ENCODE data around the gene SNAPC2. TPM values are rescaled to one million over a fixed set of nuclear protein-coding genes. Genes with fewer than 3 reads are reported as not detected.

Gene SNAPC2
- total RNA-seq, 6 experiments from 2014 or later, result 22.3 to 27.1 (median 25.2) TPM

GRCh38 chr19:7932930-7933300, 12.8 kb downstream of the SNAPC2 start:
- Mint-ChIP-seq H3K36me3 (ENCODE audit: low read depth) (peaks cover 4% of the 10 kb centered on the region), H3K27ac (no peak overlapping the region), H3K4me3 (no peak overlapping the region), H3K4me1 (ENCODE audit: low read depth) (peaks cover 18% of the 10 kb centered on the region), H3K27me3 (ENCODE audit: insufficient read depth) (no peaks in the 10 kb centered on the region; the same call in 1 of the 2 replicates), H3K9me3 (no peaks in the 10 kb centered on the region)
- no peak for DNase-seq
- TF ChIP-seq, protein P1, sequence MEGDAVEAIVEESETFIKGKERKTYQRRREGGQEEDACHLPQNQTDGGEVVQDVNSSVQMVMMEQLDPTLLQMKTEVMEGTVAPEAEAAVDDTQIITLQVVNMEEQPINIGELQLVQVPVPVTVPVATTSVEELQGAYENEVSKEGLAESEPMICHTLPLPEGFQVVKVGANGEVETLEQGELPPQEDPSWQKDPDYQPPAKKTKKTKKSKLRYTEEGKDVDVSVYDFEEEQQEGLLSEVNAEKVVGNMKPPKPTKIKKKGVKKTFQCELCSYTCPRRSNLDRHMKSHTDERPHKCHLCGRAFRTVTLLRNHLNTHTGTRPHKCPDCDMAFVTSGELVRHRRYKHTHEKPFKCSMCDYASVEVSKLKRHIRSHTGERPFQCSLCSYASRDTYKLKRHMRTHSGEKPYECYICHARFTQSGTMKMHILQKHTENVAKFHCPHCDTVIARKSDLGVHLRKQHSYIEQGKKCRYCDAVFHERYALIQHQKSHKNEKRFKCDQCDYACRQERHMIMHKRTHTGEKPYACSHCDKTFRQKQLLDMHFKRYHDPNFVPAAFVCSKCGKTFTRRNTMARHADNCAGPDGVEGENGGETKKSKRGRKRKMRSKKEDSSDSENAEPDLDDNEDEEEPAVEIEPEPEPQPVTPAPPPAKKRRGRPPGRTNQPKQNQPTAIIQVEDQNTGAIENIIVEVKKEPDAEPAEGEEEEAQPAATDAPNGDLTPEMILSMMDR (IDR thresholded peaks at IDR 0.05), result no peak

DNA sequence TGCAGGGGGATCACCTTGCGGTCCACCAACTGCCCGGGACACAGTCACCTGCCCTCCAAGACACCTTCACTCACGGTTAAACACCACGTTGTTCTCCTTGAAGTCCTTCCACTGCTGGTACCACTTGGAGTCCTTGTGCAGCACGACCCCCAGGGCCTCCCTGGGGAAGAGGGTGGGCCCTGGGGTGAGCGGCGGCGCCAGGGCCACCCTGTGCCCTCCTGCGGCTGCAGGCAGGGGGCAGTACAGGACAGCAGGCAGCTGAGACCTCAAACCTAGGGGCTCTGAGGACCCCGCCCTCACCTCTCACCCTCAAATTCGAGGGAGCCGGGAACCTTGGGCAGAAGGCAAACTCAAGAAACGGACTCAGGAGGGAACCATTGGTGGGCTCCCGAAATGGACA, 13.3 kb downstream of the SNAPC2 start:
- H3K4me1 Mint-ChIP-seq (ENCODE audit: low read depth), result peaks cover 13% of the 10 kb centered on the region
- no peak overlapping the region for H3K4me3 Mint-ChIP-seq
- H3K36me3 Mint-ChIP-seq (ENCODE audit: low read depth), result peaks cover 2% of the 10 kb centered on the region
- TF ChIP-seq, protein P1 (IDR thresholded peaks at IDR 0.05), result peak; percentile 68
- H3K27me3 Mint-ChIP-seq (ENCODE audit: insufficient read depth), result no peaks in the 10 kb centered on the region; the same call in 1 of the 2 replicates
- no peak for DNase-seq
- H3K9me3 Mint-ChIP-seq, result no peaks in the 10 kb centered on the region
- H3K27ac Mint-ChIP-seq, result no peak overlapping the region

GRCh38 chr19:7933828-7934725, 13.9 kb downstream of the SNAPC2 start:
- H3K9me3 Mint-ChIP-seq, result no peaks in the 10 kb centered on the region
- peaks cover 5% of the 10 kb centered on the region; the same call in 1 of the 2 replicates for H3K36me3 Mint-ChIP-seq (ENCODE audit: low read depth)
- DNase-seq, result no peak
- no peak overlapping the region for H3K4me3 Mint-ChIP-seq
- peaks cover 6% of the 10 kb centered on the region for H3K4me1 Mint-ChIP-seq (ENCODE audit: low read depth)
- no peak overlapping the region for H3K27ac Mint-ChIP-seq
- TF ChIP-seq, protein P1 (IDR thresholded peaks at IDR 0.05), result peak; percentile 3
- H3K27me3 Mint-ChIP-seq (ENCODE audit: insufficient read depth), result no peaks in the 10 kb centered on the region; the same call in 1 of the 2 replicates

DNA sequence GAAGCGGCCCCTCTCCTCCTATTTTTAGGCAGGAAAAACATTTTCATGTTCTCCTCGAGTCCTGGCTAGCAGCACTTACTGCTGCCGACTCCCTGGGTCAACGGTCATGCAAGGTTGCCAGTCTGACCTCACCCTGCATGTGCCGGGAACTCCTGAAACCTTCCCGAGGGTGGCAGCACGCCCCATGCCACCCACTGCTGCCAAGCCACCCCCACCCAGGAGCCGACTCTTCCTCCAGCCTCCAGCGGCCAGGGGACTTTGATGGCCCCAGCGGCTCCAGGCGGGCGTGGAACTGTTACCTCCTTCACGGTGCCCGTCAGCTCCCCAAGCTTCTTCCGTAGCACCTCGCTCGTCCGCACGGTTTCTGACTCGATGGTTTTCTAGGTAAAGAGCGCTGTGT, 14.6 kb downstream of the SNAPC2 start:
- Mint-ChIP-seq H3K4me3 (no peak overlapping the region), H3K27me3 (ENCODE audit: insufficient read depth) (no peaks in the 10 kb centered on the region), H3K4me1 (ENCODE audit: low read depth) (no peaks in the 10 kb centered on the region), H3K9me3 (no peaks in the 10 kb centered on the region), H3K36me3 (ENCODE audit: low read depth) (peaks cover 5% of the 10 kb centered on the region; the same call in 1 of the 2 replicates), H3K27ac (no peak overlapping the region)
- DNase-seq, result no peak
- TF ChIP-seq, protein P1 (IDR thresholded peaks at IDR 0.05), result no peak

DNA sequence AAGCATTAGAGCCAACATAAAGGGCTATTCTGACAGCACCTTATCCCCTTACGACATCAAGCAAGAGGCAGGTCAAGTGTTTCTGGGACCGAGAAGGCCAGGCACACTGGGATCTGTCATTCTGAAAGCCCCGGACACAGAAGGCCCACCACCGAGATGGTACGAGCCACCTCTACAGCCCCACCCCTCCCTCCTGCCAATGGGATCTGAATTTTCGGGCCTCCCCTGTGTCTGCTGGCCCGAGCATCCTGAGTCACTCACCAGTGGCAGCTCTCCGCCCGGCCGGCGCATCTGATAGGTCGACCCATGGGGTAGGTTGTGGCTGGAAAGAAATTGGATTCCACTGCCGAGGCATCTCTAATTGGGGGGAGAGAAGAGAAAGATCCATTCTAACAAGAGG, 20.7 kb downstream of the SNAPC2 start:
- TF ChIP-seq, protein P1 (IDR thresholded peaks at IDR 0.05), result no peak
- peaks cover 13% of the 10 kb centered on the region for H3K36me3 Mint-ChIP-seq (ENCODE audit: low read depth)
- peaks cover 24% of the 10 kb centered on the region for H3K4me1 Mint-ChIP-seq (ENCODE audit: low read depth)
- H3K4me3 Mint-ChIP-seq, result peak overlapping the region; percentile 23; the same call in 1 of the 2 replicates
- H3K27ac Mint-ChIP-seq, result 0 out of 2 replicates have a peak overlapping the region, but pooled peaks have one; percentile 13
- H3K27me3 Mint-ChIP-seq (ENCODE audit: insufficient read depth), result peaks cover 6% of the 10 kb centered on the region; the same call in 1 of the 2 replicates
- no peak for DNase-seq
- no peaks in the 10 kb centered on the region for H3K9me3 Mint-ChIP-seq
